GM18861 (cell line): ENCODE results near the gene TPSG1.
"Not testable (repeated sequence)": the region's sequence is repeated elsewhere in the genome, so short reads cannot be mapped to it uniquely, and the experiment has no call there.

Experiments used
- ATAC-seq: cut with Tn5 transposase; IDR thresholded peaks from one replicate; pipeline ENCODE4 v1.9.1; 2021; ENCODE audit not compliant: unreplicated experiment

TPSG1 gene

GRCh38 chr16:1225051-1225451 is at the start of gene TPSG1:
Gene TPSG1 (minus strand): TSS chr16:1225268. CDS start chr16:1225252, 16 bp downstream.
- ATAC-seq = no peak

GRCh38 chr16:1274767-1275166 is 49.7 kb upstream of the TPSG1 start:
- ATAC-seq = no peak

- ATAC-seq = no peak
Observed at GRCh38 chr16:1273816-1274215, 48.7 kb upstream of the TPSG1 start.

- no peak for ATAC-seq
Observed at GRCh38 chr16:1272453-1273198, 47.6 kb upstream of the TPSG1 start.

GRCh38 chr16:1271724-1272413 is 46.8 kb upstream of the TPSG1 start:
- not testable (repeated sequence) for ATAC-seq

- no peak for ATAC-seq
Observed at GRCh38 chr16:1271380-1271723, 46.3 kb upstream of the TPSG1 start.

GRCh38 chr16:1269418-1269817 is 44.4 kb upstream of the TPSG1 start:
- ATAC-seq = not testable (repeated sequence)

- ATAC-seq = no peak
Observed at GRCh38 chr16:1265826-1266225, 40.8 kb upstream of the TPSG1 start.

- ATAC-seq = no peak
Observed at GRCh38 chr16:1265090-1265630, 40.1 kb upstream of the TPSG1 start.

- no peak for ATAC-seq
Observed at GRCh38 chr16:1264345-1265089, 39.4 kb upstream of the TPSG1 start.

GRCh38 chr16:1263591-1264344 is 38.7 kb upstream of the TPSG1 start:
- ATAC-seq = no peak

- ATAC-seq = no peak
Observed at GRCh38 chr16:1262846-1263221, 37.8 kb upstream of the TPSG1 start.

GRCh38 chr16:1262210-1262845 is 37.3 kb upstream of the TPSG1 start:
- ATAC-seq = no peak

- ATAC-seq = no peak
Observed at GRCh38 chr16:1261131-1261892, 36.2 kb upstream of the TPSG1 start.

GRCh38 chr16:1260101-1260680 is 35.1 kb upstream of the TPSG1 start:
- ATAC-seq = no peak

- no peak for ATAC-seq
Observed at GRCh38 chr16:1259760-1260068, 34.6 kb upstream of the TPSG1 start.

GRCh38 chr16:1258906-1259759 is 34.1 kb upstream of the TPSG1 start:
- ATAC-seq = no peak

- no peak for ATAC-seq
Observed at GRCh38 chr16:1258225-1258600, 33.1 kb upstream of the TPSG1 start.
